CD1c-positive myeloid dendritic cell (primary cell): ENCODE data around the gene INTS2.
"Not testable (repeated sequence)": the region's sequence is repeated elsewhere in the genome, so short reads cannot be mapped to it uniquely, and the experiment has no call there.

Experiments
- DNase-seq: peaks from one replicate; pipeline ENCODE4 v3.0.0-alpha.2; 2016; ENCODE audit errors: extremely low spot score

INTS2 gene

GRCh38 chr17:61887733-61888132 is 40.0 kb downstream of the INTS2 start:
- not testable (repeated sequence) for DNase-seq

DNA sequence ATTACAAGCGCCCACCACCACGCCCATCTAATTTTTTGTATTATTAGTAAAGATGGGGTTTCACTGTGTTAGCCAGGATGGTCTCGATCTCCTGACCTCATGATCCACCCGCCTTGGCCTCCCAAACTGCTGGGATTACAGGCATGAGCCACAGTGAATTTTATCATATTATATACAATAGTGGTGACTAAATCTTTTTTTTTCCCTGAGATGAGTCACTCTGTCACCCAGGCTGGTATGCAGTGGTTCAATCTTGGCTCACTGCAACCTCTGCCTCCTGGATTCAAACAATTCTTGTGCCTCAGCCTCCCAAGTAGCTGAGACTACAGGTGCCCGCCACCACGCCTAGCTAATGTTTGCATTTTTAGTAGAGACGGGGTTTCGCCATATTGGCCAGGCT is 41.9 kb downstream of the INTS2 start:
- not testable (repeated sequence) for DNase-seq

GRCh38 chr17:61884864-61885263 is 42.9 kb downstream of the INTS2 start:
- DNase-seq, result no peak

DNA sequence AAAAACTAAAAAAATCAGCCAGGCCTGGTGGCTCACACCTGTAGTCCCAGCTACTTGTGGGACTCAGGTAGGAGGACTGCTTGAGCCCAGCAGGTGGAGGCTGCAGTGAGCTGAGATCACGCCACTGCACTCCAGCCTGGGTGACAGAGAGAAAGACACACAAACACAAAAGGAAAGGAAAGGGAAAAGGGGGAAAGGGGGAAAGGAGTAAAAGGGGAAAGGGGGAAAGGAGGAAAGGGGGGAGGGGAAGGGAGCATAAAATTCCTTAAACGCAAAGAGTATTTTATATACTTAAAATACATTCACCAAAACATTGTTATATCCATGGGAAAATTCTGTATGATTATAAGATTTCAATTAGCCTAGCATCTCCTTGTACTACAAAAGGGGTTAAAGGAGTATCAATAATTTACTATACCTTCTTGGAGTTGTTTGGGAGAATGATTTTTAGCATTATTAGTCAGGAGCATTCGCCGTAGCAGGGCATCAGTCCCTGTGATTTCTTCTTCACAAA is 47.1 kb downstream of the INTS2 start:
- no peak for DNase-seq

DNA sequence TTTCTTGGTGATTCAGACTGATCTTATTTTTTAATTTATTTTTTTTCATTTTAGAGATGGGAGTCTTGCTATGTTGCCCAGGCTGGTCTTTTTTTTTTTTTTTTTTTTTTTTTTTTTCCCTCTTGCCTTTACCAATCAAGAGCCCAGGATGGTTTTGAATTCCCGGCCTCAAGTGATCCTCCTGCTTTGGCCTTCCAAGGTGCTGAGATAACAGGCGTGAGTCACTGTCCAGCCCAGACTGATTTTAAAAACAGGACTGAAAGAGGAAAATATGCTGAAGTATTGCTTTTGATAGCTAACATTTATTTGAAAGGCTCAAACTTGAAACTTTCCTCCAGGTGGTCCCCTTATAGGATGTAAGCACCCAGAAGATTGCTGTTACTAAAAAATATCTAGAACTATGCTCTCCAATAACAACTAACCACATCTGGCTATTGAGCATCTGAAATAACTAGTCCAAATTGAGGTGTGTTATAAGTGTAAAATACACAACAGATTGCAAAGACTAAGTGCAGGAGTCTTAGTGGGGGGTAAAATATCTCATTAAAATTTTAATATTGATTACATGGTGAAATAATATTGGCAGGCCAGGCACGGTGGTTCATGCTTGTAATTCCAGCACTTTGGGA is 48.7 kb downstream of the INTS2 start:
- DNase-seq, result no peak

DNA sequence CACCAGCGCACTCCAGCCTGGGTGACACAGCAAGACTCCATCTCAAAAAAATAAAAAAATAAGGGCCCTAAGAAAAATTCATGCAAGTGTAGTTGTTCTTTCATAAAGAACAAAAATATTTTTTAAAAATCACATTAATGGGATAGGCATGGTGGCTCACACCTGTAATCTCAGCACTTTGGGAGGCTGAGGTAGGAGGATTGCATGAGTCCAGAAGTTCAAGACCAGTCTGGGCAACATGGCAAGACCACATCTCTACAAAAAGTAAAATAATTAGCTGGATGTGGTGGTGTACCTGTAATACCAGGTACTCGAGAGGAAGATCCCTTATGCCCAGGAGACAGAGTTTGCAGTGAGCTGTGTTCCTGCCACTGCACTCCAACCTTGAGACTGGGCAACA is 49.3 kb downstream of the INTS2 start:
- no peak for DNase-seq

DNA sequence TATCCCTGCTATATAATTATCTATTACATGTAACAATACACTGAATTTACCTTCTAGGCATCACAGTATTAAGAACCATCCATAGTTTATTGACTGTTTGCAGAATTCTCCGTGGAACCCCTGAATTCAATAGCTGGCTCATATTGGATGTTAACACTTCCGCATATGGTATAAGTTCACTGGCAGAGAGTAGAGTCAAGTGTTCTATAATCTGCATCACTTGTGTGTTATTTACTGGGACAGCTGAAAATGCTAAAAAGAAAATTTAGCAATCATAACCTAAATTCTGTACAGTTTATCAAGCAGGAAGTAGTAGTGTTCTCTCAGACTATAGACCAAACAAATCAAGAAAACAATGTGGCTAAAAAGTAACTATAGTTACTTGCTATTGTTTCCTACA is 49.9 kb downstream of the INTS2 start:
- no peak for DNase-seq

- DNase-seq, result no peak
Observed at GRCh38 chr17:61875804-61876203, 52.0 kb downstream of the INTS2 start.

DNA sequence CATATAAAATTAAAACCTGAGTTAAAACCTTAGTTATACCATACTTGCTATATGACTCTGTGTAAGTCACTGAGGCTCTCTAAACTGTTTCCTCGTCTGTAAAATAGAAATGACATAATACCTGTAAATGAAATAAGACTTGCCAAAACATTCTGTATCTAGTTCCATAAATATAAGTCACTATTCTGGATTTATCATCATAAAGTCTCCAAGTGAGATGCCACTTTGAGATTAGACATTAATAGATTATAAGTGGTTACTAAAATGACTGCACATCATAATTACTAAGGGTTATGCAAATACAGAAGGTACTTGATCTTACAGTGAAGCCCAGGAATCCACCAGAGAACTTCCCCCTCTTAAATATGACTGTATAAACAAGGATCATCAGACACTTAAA is 52.5 kb downstream of the INTS2 start:
- no peak for DNase-seq

- DNase-seq, result no peak
Observed at GRCh38 chr17:61874075-61874474, 53.7 kb downstream of the INTS2 start.

- DNase-seq, result no peak
Observed at GRCh38 chr17:61872099-61872498, 55.7 kb downstream of the INTS2 start.

DNA sequence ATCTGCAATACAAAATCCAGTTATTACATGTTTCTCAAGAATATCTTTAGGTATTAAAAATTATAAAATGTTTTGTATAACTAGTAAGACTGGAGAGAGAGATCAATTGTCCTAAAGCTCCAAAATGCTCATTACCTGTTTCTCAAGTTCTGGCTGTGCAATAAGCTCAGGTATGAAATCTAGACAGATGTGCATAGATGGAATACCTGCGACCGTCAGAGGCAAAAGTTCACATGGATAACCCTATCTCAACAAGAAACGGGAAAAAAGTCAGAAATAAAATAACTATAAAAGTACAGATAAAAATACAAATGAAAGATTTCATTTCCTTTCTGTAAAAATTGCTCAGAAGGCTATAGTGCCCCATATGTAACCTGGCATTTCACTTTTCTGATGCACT is 58.6 kb downstream of the INTS2 start:
- DNase-seq, result no peak

- no peak for DNase-seq
Observed at GRCh38 chr17:61868074-61868473, 59.7 kb downstream of the INTS2 start.

DNA sequence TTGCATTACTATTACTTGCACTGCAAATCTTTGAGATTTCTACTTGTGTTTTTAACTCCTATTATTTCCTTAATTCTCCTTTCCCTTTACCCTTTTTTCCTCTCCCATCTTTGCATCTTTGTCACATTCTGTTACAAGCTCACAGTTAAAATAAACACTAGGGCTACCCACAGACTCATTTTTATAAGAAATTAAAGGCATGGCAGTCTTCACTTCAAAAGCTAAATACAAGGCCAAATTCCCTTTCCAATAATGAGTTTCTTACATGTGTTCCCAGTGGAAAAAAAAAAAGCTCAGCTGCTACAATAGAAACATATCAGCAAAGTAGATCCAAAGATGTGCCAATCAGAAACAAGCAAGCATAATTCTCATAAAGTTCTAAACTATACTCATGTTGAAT is 60.7 kb downstream of the INTS2 start:
- DNase-seq, result no peak

- no peak for DNase-seq
Observed at GRCh38 chr17:61863801-61864126, 64.0 kb downstream of the INTS2 start.

DNA sequence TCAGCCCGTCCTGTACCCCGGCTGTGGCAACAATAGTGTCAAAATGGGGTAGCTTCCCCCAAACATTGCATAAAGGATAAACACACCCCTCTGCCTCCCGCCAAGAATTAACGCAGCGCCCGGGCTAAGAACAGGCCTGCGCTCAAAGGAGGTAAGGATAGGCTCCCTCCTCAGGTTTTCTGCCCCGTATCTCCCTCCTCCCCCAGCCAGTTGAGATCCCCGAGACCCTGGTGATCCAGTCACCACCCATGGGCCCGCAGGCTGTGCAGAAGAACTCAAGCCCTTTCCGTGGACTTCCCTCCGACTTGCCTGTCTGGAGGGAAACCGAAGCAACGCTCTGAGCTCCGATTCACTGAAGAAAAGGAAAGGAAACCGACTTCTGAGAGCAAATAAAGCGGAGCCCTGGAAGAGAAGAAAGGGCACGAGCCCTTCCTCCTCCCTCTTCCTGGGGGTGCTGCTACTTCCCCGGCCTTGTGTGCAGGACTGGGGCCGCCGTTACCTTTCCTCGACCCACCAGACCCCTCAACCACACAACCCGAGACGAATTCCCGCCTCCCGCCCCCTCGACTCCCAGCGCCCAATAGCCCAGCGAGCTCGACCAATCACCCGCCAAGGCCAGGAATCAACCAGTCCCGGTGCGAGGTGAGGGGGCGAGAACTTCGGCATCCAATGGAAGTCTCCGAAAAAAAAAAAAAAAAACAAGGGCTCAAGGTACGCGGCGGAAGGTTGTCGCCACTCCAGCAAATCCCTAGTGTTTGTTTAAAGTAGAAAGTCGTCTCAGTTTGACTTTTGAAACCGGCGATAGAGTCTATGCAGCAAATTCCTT is 64.6 kb downstream of the INTS2 start, which contains the start of gene BRIP1:
TSS of gene BRIP1 (minus strand) at position 554 of the 826 bp plus-strand sequence. CDS start 1,989 bp downstream, outside the sequence.
- peak; percentile 94 for DNase-seq

GRCh38 chr17:61862105-61862574 is 65.6 kb downstream of the INTS2 start:
- no peak for DNase-seq

- not testable (repeated sequence) for DNase-seq
Observed at GRCh38 chr17:61860397-61860796, 67.4 kb downstream of the INTS2 start.

GRCh38 chr17:61856035-61856434 is 71.7 kb downstream of the INTS2 start:
- DNase-seq, result peak; percentile 14

GRCh38 chr17:61852857-61853256 is 74.9 kb downstream of the INTS2 start:
- DNase-seq, result no peak

GRCh38 chr17:61849674-61850073 is 78.1 kb downstream of the INTS2 start:
- DNase-seq, result no peak

DNA sequence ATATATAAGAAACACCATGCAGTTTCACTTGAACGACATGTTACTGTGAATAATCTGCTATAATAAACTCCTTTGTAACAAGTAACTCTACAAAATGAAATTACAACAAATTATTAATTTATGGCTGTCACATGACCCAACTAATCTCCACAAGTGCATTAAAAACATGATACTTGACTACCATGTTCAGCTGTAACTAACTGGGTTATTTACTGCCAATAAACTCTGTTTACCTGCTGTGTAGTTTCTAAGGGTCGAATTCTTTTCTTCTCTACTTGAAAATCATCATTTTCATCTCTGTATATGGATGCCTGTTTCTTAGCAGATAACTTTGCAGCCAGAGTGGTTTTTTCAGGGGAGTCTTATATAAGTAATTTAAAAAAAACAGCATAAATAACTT is 78.9 kb downstream of the INTS2 start:
- DNase-seq, result no peak

- no peak for DNase-seq
Observed at GRCh38 chr17:61848247-61848646, 79.5 kb downstream of the INTS2 start.
